ENCODE results near the gene RELA.

RELA gene

GRCh38 chr11:65623177-65623576 is 39.5 kb downstream of the RELA start:
- Histone ChIP-seq H3K9ac (ENCODE audit: low read length) (no peak overlapping the region), H3K4me1 (ENCODE audit: control insufficient read depth, insufficient read depth, low read length) (no peaks in the 10 kb centered on the region), H3K27me3 (replicated peaks; ENCODE audit: control insufficient read depth, insufficient read depth, low read length) (no peaks in the 10 kb centered on the region), H3K36me3 (ENCODE audit: control insufficient read depth, insufficient read depth, low read length, severe bottlenecking) (peaks cover 92% of the 10 kb centered on the region), H3K9me3 (ENCODE audit: control insufficient read depth, low read length) (no peaks in the 10 kb centered on the region), H3K4me3 (ENCODE audit: low read length) (no peak overlapping the region)
- no peak for DNase-seq (ENCODE audit: low read depth)

- Histone ChIP-seq H3K9ac (ENCODE audit: low read length) (no peak overlapping the region), H3K27me3 (replicated peaks; ENCODE audit: control insufficient read depth, insufficient read depth, low read length) (no peaks in the 10 kb centered on the region), H3K4me3 (ENCODE audit: low read length) (no peak overlapping the region), H3K36me3 (ENCODE audit: control insufficient read depth, insufficient read depth, low read length, severe bottlenecking) (peaks cover 92% of the 10 kb centered on the region), H3K4me1 (ENCODE audit: control insufficient read depth, insufficient read depth, low read length) (peaks cover 4% of the 10 kb centered on the region), H3K9me3 (ENCODE audit: control insufficient read depth, low read length) (no peaks in the 10 kb centered on the region)
- DNase-seq (ENCODE audit: low read depth), result no peak
Observed at GRCh38 chr11:65622011-65622410, 40.7 kb downstream of the RELA start.

- no peak for DNase-seq (ENCODE audit: low read depth)
- Histone ChIP-seq H3K4me1 (ENCODE audit: control insufficient read depth, insufficient read depth, low read length) (peaks cover 10% of the 10 kb centered on the region), H3K9ac (ENCODE audit: low read length) (no peak overlapping the region), H3K9me3 (ENCODE audit: control insufficient read depth, low read length) (no peaks in the 10 kb centered on the region), H3K36me3 (ENCODE audit: control insufficient read depth, insufficient read depth, low read length, severe bottlenecking) (peaks cover 87% of the 10 kb centered on the region), H3K27me3 (replicated peaks; ENCODE audit: control insufficient read depth, insufficient read depth, low read length) (no peaks in the 10 kb centered on the region), H3K4me3 (ENCODE audit: low read length) (no peak overlapping the region)
Observed at GRCh38 chr11:65621460-65621859, 41.3 kb downstream of the RELA start.

GRCh38 chr11:65620666-65621065 is 42.0 kb downstream of the RELA start:
- Histone ChIP-seq H3K27me3 (replicated peaks; ENCODE audit: control insufficient read depth, insufficient read depth, low read length) (no peaks in the 10 kb centered on the region), H3K9ac (ENCODE audit: low read length) (no peak overlapping the region), H3K4me3 (ENCODE audit: low read length) (no peak overlapping the region), H3K4me1 (ENCODE audit: control insufficient read depth, insufficient read depth, low read length) (peaks cover 13% of the 10 kb centered on the region), H3K9me3 (ENCODE audit: control insufficient read depth, low read length) (no peaks in the 10 kb centered on the region), H3K36me3 (ENCODE audit: control insufficient read depth, insufficient read depth, low read length, severe bottlenecking) (peaks cover 79% of the 10 kb centered on the region)
- DNase-seq (ENCODE audit: low read depth), result no peak

- H3K4me1 ChIP-seq (ENCODE audit: control insufficient read depth, insufficient read depth, low read length), result peaks cover 13% of the 10 kb centered on the region
- peaks cover 70% of the 10 kb centered on the region for H3K36me3 ChIP-seq (ENCODE audit: control insufficient read depth, insufficient read depth, low read length, severe bottlenecking)
- no peak overlapping the region for H3K9ac ChIP-seq (ENCODE audit: low read length)
- H3K9me3 ChIP-seq (ENCODE audit: control insufficient read depth, low read length), result no peaks in the 10 kb centered on the region
- H3K4me3 ChIP-seq (ENCODE audit: low read length), result no peak overlapping the region
- no peaks in the 10 kb centered on the region for H3K27me3 ChIP-seq (replicated peaks; ENCODE audit: control insufficient read depth, insufficient read depth, low read length)
- DNase-seq (ENCODE audit: low read depth), result no peak
Observed at GRCh38 chr11:65619281-65619928, 43.3 kb downstream of the RELA start.

- no peak for DNase-seq (ENCODE audit: low read depth)
- H3K4me1 ChIP-seq (ENCODE audit: control insufficient read depth, insufficient read depth, low read length), result peaks cover 13% of the 10 kb centered on the region
- no peaks in the 10 kb centered on the region for H3K27me3 ChIP-seq (replicated peaks; ENCODE audit: control insufficient read depth, insufficient read depth, low read length)
- no peak overlapping the region for H3K4me3 ChIP-seq (ENCODE audit: low read length)
- no peaks in the 10 kb centered on the region for H3K9me3 ChIP-seq (ENCODE audit: control insufficient read depth, low read length)
- peaks cover 63% of the 10 kb centered on the region for H3K36me3 ChIP-seq (ENCODE audit: control insufficient read depth, insufficient read depth, low read length, severe bottlenecking)
- H3K9ac ChIP-seq (ENCODE audit: low read length), result no peak overlapping the region
Observed at GRCh38 chr11:65618763-65619162, 44.0 kb downstream of the RELA start.

- Histone ChIP-seq H3K27me3 (replicated peaks; ENCODE audit: control insufficient read depth, insufficient read depth, low read length) (no peaks in the 10 kb centered on the region), H3K4me3 (ENCODE audit: low read length) (no peak overlapping the region), H3K4me1 (ENCODE audit: control insufficient read depth, insufficient read depth, low read length) (peaks cover 14% of the 10 kb centered on the region), H3K9me3 (ENCODE audit: control insufficient read depth, low read length) (no peaks in the 10 kb centered on the region), H3K36me3 (ENCODE audit: control insufficient read depth, insufficient read depth, low read length, severe bottlenecking) (peaks cover 57% of the 10 kb centered on the region), H3K9ac (ENCODE audit: low read length) (no peak overlapping the region)
- no peak for DNase-seq (ENCODE audit: low read depth)
Observed at GRCh38 chr11:65617990-65618751, 44.5 kb downstream of the RELA start.

GRCh38 chr11:65617136-65617850 is 45.4 kb downstream of the RELA start:
- peak overlapping the region; percentile 94 for H3K9ac ChIP-seq (ENCODE audit: low read length)
- no peaks in the 10 kb centered on the region for H3K9me3 ChIP-seq (ENCODE audit: control insufficient read depth, low read length)
- peaks cover 52% of the 10 kb centered on the region for H3K36me3 ChIP-seq (ENCODE audit: control insufficient read depth, insufficient read depth, low read length, severe bottlenecking)
- H3K4me3 ChIP-seq (ENCODE audit: low read length), result peak overlapping the region; percentile 90
- DNase-seq (ENCODE audit: low read depth), result no peak
- peaks cover 23% of the 10 kb centered on the region for H3K4me1 ChIP-seq (ENCODE audit: control insufficient read depth, insufficient read depth, low read length)
- no peaks in the 10 kb centered on the region for H3K27me3 ChIP-seq (replicated peaks; ENCODE audit: control insufficient read depth, insufficient read depth, low read length)

- Histone ChIP-seq H3K36me3 (ENCODE audit: control insufficient read depth, insufficient read depth, low read length, severe bottlenecking) (peaks cover 45% of the 10 kb centered on the region), H3K4me3 (ENCODE audit: low read length) (peak overlapping the region; percentile 90), H3K9me3 (ENCODE audit: control insufficient read depth, low read length) (no peaks in the 10 kb centered on the region), H3K27me3 (replicated peaks; ENCODE audit: control insufficient read depth, insufficient read depth, low read length) (no peaks in the 10 kb centered on the region), H3K9ac (ENCODE audit: low read length) (peak overlapping the region; percentile 94), H3K4me1 (ENCODE audit: control insufficient read depth, insufficient read depth, low read length) (peaks cover 30% of the 10 kb centered on the region)
- no peak for DNase-seq (ENCODE audit: low read depth)
Observed at GRCh38 chr11:65616575-65617001, 46.1 kb downstream of the RELA start.

- Histone ChIP-seq H3K4me3 (ENCODE audit: low read length) (peak overlapping the region; percentile 90), H3K36me3 (ENCODE audit: control insufficient read depth, insufficient read depth, low read length, severe bottlenecking) (peaks cover 42% of the 10 kb centered on the region), H3K9ac (ENCODE audit: low read length) (peak overlapping the region; percentile 94), H3K4me1 (ENCODE audit: control insufficient read depth, insufficient read depth, low read length) (peaks cover 30% of the 10 kb centered on the region), H3K27me3 (replicated peaks; ENCODE audit: control insufficient read depth, insufficient read depth, low read length) (no peaks in the 10 kb centered on the region), H3K9me3 (ENCODE audit: control insufficient read depth, low read length) (no peaks in the 10 kb centered on the region)
- peak; percentile 52 for DNase-seq (ENCODE audit: low read depth)
Observed at GRCh38 chr11:65615950-65616574, 46.7 kb downstream of the RELA start.
